ENCODE measurements around the gene DEAF1. TPM values are rescaled to one million over a fixed set of nuclear protein-coding genes. Genes with fewer than 3 reads are reported as not detected.

DEAF1 gene
- total RNA-seq, 4 donors from 2014 or later = 14.8 to 42.4 (median 25.2) TPM

DNA sequence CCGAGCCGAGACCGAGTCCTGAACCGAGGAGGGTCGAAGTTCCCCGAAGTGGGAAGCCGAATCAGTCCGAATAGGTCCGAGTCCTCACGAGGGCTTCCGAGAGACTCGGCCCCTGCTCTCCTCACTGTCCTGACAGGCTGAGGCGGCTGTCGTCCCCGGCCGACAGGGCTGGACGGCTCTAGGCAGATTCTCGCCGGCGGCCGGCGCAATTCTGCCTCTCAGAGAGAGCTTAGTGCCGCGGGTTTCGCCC lies 191 bp upstream of the DEAF1 start:
- in situ Hi-C loops (cut with MboI; ENCODE audit: low sequenced_read_pairs in 4 of 4) = no loop called here
- no peaks in the 10 kb centered on the region for H3K9me3 ChIP-seq
- H3K4me3 ChIP-seq = peak overlapping the region; percentile 50 to 92 (median 89)
- H3K36me3 ChIP-seq = peaks cover 0 to 8% of the 10 kb centered on the region in 2 donors
- ATAC-seq (no peak), DNase-seq (no peak)
- intact Hi-C loops (cut with DNase I; ENCODE audit: low total_unique reads) = loop anchor here (1.0 to 5.0 kb wide), 4 partner anchors 52 to 128 kb away; partner anchors contain the start of genes PHRF1 and TALDO1
- TF ChIP-seq, protein P1, sequence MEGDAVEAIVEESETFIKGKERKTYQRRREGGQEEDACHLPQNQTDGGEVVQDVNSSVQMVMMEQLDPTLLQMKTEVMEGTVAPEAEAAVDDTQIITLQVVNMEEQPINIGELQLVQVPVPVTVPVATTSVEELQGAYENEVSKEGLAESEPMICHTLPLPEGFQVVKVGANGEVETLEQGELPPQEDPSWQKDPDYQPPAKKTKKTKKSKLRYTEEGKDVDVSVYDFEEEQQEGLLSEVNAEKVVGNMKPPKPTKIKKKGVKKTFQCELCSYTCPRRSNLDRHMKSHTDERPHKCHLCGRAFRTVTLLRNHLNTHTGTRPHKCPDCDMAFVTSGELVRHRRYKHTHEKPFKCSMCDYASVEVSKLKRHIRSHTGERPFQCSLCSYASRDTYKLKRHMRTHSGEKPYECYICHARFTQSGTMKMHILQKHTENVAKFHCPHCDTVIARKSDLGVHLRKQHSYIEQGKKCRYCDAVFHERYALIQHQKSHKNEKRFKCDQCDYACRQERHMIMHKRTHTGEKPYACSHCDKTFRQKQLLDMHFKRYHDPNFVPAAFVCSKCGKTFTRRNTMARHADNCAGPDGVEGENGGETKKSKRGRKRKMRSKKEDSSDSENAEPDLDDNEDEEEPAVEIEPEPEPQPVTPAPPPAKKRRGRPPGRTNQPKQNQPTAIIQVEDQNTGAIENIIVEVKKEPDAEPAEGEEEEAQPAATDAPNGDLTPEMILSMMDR (IDR thresholded peaks at IDR 0.05 in 4 of 5, conservative IDR thresholded peaks at IDR 0.05 in 1 of 5) = no peak
- TF ChIP-seq POLR2A (IDR thresholded peaks at IDR 0.05) = no peak
- no peaks in the 10 kb centered on the region for H3K27me3 ChIP-seq
- H3K27ac ChIP-seq = peak overlapping the region; percentile 92 to 100 (median 98)
- H3K4me1 ChIP-seq = peaks cover 33 to 35% of the 10 kb centered on the region in 2 donors

DNA sequence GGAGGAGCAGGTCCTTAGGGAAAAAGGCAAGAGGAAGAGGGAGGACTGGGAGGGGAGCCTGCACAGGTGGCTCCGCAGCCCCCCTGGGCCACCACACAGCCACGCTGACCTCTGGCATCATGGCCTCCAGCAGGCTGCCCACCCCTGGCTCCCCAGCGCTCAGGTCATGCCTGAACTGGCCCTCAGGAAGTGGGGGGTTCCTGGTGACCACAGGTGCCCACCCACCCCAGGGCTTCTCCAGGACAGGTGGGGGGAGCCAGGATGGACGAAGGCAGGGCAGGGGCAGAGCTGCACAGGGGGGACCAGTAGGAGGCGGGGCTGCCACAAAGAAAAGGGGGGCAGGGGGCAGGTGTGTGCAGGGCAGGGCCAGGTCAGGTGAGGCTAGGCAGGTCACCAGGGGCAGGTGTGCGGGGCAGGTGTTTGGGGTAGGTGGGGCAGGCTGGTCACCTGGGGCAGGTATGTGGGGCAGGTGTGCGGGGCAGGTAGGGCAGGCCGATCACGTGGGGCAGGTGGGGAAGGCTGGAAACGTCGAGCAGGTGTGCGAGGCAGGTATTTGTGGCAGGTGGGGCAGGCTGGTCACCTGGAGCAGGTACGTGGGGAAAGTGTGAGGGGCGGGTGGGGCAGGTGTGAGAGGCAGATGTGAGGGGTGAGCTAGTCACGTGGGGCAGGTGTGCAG lies 997 bp downstream of the DEAF1 start:
- DNase-seq (no peak), ATAC-seq (no peak)
- no peaks in the 10 kb centered on the region for H3K36me3 ChIP-seq
- no peaks in the 10 kb centered on the region for H3K27me3 ChIP-seq
- intact Hi-C loops (cut with DNase I; ENCODE audit: low total_unique reads) = no loop called here
- H3K27ac ChIP-seq = peak overlapping the region; percentile 29 to 97 (median 72)
- in situ Hi-C loops (cut with MboI; ENCODE audit: low sequenced_read_pairs in 4 of 4) = no loop called here
- no peak for TF ChIP-seq POLR2A (IDR thresholded peaks at IDR 0.05)
- TF ChIP-seq, protein P1 (IDR thresholded peaks at IDR 0.05 in 4 of 5, conservative IDR thresholded peaks at IDR 0.05 in 1 of 5) = no peak
- H3K4me3 ChIP-seq = peak overlapping the region; percentile 49 to 92 (median 89)
- peaks cover 33 to 35% of the 10 kb centered on the region in 2 donors for H3K4me1 ChIP-seq
- no peaks in the 10 kb centered on the region for H3K9me3 ChIP-seq

DNA sequence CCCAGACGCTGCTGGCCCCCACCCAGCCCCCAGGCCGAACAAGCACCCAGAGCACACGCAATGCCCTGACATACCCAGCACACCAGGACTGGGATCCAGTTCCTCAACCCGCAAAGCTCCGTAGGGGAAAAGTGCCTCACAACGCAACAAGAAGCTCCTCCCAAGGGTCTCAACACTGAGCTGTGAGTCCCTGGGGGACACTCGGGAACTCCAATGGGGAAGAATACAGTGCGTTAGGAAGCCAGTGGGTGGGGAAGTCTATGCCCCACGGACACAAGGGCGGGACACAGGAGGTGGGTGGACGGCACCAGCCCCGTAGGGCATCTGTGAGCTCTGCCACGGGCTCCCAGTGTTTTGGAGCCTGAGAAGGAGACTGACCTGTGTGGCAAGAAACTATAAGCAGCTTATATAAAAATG lies 1.6 kb downstream of the DEAF1 start:
- Histone ChIP-seq H3K27me3 (no peaks in the 10 kb centered on the region), H3K9me3 (no peaks in the 10 kb centered on the region), H3K4me3 (peak overlapping the region; percentile 11 to 86 (median 42)), H3K27ac (peak overlapping the region; percentile 29 to 97 (median 72)), H3K36me3 (no peaks in the 10 kb centered on the region), H3K4me1 (peaks cover 31 to 34% of the 10 kb centered on the region in 2 donors)
- ATAC-seq (no peak), DNase-seq (no peak)
- in situ Hi-C loops (cut with MboI; ENCODE audit: low sequenced_read_pairs in 4 of 4) = no loop called here
- TF ChIP-seq POLR2A (IDR thresholded peaks at IDR 0.05) = no peak
- TF ChIP-seq, protein P1 (IDR thresholded peaks at IDR 0.05 in 4 of 5, conservative IDR thresholded peaks at IDR 0.05 in 1 of 5) = no peak
- intact Hi-C loops (cut with DNase I; ENCODE audit: low total_unique reads) = no loop called here

DNA sequence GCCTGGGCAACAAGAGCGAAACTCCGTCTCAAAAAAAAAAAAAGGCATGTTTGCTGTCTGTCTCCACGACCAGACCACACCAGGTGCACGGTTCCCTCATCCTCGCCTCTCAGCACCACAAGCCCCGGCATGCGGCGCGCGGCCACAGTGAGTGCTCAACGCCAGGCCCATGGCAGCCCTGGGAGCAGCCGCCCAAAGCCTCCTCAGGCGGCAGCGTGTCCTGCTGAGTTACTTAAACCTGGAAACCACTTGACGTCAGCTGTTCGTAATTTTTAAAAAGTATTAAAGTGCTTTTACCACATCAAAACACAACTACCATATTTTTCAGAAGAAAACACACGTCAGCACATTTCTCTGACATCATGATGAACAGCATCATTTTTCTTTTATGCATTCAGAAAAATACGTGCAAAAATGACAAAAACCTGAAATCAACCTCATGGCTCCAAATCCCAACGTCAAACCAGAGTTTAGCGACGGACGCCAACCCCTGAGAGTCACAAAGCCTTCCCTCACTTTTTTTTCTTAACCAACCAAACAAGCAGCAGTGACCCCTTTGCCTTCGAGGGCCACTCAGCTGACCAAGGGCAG lies 2.1 kb downstream of the DEAF1 start:
- Histone ChIP-seq H3K9me3 (no peaks in the 10 kb centered on the region), H3K27me3 (no peaks in the 10 kb centered on the region), H3K27ac (peak overlapping the region; percentile 29 to 97 (median 72)), H3K4me3 (peak overlapping the region in 1 of 4 donors; percentile 49), H3K4me1 (peaks cover 26 to 29% of the 10 kb centered on the region in 2 donors), H3K36me3 (peaks cover 0 to 4% of the 10 kb centered on the region in 2 donors)
- no peak for DNase-seq
- TF ChIP-seq, protein P1 (IDR thresholded peaks at IDR 0.05 in 4 of 5, conservative IDR thresholded peaks at IDR 0.05 in 1 of 5) = no peak
- TF ChIP-seq POLR2A (IDR thresholded peaks at IDR 0.05) = no peak
- intact Hi-C loops (cut with DNase I; ENCODE audit: low total_unique reads) (no loop called here), in situ Hi-C loops (cut with MboI; ENCODE audit: low sequenced_read_pairs in 4 of 4) (no loop called here)
- no peak for ATAC-seq

Measured in gastrocnemius medialis (tissue), 4 donors.